CD4-positive, alpha-beta T cell treated with Interleukin-1 beta for 1 hour (primary cell): ENCODE measurements around the gene LRFN2.

Experiments used
- DNase-seq, 2 donors: peaks; one replicate each; pipeline ENCODE4 v3.0.0-alpha.2; 2020 to 2022

LRFN2 gene

DNA sequence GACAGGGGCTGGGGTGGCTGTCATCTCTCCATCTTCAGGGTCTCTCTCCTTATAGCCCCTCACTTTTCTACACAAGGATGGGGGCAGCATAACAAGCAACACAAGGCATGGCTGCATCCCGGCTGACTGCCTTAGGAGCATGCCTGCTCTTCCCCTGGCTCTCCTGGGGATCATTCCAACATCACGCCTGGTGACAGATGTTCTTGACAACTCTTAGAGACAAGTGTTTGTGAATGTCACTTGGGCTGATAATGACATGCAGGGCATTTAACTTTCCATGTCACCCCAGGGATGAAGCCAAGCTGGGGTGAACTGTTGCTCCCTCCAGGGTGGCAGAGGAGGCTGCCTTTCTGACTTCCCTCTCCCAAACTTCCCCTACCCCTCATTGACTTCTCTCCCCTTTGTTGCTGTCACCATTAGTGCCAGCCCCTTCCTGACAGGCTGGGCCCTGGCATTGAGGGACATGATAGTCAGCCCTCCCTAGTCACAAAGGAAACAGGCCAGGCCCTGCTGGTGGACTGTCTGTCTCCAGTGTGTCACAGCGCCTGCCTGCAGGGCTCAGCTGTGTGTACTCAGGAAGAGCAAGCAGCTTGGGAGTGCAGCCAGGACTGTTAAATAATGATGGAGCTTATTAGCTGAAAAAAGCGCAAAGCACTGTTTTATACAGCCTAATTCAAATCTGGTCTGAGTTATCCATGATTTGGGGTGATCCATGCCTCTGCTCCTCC, 161.8 kb downstream of the LRFN2 start:
- DNase-seq = no peak

DNA sequence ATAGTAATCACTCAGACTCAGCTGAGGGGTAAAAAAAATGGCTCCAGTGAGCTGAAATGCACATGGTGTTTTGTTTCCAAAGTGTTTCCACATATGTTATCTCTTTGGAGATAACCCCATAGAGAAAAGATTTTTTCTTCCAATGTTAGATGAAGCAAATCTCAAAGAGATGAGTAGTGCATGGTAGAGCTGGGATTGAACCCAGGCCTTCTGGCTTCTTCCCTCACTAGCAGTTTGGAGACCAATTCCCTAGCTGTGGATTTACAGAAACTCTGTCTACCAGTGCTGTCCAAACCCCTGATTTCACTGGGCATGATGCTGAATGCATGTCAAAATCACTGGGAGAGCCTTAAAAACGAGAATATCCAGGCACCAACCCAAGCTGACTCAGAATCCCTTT, 165.1 kb downstream of the LRFN2 start:
- no peak for DNase-seq

DNA sequence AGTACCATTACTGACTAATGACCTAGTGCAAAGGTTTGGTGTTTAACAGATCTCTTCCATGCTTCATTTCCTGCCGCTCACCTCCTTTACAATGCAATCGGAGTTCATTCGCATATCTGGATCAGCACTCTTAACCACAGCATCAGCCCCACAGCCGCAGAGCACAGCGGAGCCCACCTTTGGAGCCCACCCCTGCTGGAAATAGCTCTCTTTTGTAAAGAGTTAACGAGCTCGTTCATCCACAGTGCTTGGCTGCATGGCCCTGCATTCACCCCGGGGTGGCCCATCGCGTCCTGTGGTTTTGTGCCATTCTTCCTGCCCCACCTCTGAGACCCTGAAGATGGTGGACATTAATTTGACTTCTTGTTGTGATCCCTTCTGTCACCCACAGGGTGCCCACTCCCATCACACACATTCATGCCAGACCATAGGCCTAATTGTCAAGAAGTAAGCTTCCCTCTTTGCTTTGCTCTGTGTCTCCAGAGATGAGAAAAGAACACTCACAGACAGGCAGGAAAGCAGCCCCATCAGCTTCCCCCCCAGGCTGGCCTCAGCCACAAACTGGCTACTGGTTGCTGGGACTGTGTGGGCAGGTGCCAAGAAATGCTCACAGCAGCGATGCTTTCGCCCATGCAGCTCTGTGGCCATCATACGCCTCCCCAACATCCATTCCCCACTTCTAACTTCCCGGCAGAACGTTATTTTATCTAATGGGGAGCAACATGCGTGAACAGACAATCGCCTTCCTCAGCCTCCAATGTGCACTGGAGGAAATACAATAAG, 167.0 kb downstream of the LRFN2 start:
- DNase-seq = no peak

DNA sequence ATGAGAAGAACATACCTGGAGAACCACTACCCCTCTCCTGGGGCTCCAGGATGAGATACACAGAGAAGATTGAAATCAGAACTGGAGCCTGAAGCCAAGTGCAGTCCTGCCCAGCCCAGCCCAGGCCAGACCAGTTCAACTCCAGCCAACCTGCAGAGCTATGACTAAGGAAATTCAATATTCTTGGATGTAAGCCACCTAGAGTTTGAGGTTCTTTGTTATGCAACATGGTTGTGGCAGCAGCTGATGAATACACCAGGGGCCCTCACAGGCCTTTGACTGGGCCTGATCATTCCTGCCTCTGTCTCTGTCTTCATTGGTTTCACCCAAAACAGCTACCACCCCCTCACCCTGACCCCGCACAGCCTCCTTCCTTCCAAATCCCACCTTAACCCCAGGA, 167.8 kb downstream of the LRFN2 start:
- no peak for DNase-seq

DNA sequence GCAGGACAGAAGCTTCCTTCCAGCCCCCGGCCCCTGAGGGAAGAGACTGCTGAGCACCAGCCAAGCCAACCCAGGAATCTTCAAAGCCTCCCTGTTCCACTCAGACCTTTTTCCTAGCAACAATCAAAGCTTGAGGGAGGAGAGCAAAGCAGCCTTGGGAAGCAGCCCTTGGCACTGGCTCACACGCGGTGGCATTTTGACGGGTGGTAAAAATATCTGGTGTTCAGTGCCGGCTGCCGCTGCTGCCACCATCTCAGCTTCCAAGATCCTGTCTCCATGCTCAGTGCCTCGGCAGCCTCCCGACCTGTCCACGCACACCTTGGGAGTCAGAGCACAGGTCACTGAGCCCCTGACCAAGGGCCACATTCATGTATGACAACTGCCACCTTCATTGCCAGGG, 170.1 kb downstream of the LRFN2 start:
- DNase-seq = no peak

DNA sequence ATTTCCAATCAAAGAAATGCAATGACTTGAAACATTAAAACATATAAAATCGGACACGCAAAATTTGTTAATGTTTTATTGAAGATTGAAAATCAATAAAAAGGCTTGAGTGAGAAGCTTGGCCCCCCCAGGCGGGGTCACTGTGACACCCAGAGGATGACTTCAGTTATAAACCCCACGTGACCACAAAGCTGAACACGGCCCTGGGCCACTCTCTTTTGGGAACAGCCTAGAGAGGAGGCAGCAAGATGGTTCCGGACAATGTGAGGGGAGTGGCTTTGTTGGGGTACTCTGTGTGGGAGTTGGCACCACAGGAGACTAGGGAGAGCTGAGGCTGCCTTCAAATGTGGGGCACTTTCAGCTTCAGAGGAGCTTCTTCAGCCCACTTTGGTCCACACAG, 172.5 kb downstream of the LRFN2 start:
- no peak for DNase-seq

DNA sequence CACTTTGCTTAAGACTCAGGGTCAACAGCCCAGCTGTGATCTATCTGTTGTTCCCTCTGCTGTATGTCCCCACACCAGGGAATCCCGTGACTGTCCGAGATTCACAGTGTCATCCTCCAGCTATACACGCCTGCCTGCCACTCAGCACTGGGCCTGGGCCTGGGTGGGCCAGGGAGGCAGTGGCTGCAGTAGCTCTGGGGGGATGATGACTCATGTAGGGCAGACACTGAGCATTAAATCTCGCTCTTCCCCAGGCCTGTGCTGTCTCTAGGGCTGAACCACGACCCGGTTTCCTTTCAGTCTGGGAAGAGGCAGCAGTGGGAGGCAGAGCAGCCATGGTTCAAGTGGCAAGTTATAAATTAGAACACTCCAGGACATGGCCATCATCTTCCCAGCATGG, 173.9 kb downstream of the LRFN2 start:
- DNase-seq = no peak

DNA sequence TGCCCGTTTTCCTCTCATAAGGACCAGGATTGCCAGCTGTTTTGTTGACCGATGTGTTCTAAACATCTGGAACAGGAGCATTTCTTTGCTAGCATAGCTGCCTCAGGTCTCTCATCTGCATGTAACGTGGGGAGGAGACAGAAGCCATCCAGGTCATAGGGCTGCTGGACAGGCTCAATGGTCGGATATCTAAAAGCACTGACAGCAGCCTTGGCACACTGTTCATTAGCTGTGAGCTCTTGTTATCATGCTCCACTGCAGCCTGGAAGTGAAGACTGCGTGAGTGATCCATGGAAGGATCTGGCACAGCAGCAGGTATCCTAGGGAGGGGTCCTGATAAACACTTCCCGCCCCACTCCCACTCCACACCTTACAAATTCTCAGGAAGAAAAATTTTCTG, 175.3 kb downstream of the LRFN2 start:
- no peak for DNase-seq

DNA sequence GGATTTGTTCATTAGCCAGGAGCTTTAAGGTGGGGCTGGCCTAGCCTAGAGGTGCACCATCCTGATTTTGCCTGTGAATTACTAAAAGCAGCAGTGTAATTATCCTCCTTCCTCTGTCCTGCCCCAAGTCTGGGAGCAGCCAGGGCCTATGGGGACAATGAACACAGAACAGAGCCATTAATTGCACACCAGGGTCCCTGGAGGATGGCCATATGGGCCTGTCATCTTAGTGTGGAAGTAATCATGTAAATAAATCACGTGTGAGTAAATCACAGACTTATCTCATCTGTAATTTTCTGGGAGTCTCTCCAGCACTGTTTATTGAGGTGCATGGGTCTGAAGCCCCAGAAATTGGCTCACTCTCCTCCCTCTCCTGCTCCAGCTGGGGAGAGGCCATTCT, 176.3 kb downstream of the LRFN2 start:
- no peak for DNase-seq

DNA sequence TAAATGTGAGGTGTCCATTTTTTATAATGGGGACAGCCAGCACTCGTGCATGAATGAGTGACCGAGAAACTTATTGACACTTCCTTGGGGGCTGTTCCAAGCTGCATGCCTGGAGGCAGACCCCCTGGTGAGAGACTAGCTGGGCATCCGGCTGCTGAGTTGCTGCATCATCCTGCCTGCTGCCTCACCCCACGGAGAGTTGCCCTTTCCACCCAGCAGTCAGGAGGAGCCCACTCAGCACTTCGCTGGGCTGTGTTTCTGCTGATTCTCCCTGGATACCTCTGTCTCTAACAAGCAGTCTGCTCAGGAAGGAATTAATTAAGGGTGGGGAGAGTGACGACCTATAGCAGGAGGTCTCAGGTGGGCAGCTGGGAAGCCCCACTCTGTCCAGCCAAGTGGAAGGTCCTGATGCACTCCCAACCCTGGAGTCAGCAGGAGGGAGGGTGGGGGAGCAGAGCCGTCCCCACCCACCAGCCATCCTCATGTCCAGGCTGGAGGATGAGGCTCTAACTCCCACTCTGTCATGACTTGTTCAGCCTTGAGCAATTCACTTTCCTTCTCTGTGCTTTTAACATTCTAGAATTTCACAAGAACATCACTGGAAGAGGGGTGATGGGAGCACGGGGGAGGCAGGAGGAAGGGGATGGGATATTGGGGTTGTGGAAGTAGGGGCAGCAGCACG, 177.3 kb downstream of the LRFN2 start:
- no peak for DNase-seq

DNA sequence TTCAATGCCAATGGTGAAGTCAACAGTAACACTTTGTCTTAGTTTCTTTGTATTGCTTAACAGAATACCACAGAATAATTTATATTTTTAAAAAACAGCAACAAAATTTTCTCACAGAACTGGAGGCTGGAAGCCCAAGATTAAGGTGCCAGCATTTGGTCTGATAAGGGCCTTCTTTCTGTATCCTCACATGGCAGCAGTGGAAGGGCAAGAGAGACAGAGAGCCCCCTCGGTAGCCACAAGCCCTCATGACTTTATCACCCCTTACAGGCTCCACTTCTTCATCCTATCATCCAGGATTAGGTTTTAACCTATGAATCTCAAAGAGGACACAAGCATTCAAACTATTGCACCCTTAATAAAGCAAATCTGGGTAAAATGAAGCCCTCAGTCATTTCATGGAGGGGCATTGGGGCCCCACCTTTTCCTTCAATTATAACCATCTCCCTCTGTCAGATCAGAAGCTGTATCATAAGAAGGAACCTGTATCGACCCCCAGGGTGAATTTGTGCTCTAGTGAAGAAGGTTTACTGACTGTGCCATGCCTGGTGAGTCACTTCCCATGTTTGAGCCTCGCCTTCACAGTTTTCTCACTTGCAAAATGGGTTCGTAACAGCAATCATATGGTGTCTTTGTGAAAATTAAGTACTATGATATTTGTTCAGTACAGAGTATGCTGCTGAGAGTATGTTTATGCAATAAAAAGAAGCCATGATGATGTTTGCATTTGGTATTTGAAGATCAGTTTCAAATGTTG, 178.2 kb downstream of the LRFN2 start:
- no peak for DNase-seq

DNA sequence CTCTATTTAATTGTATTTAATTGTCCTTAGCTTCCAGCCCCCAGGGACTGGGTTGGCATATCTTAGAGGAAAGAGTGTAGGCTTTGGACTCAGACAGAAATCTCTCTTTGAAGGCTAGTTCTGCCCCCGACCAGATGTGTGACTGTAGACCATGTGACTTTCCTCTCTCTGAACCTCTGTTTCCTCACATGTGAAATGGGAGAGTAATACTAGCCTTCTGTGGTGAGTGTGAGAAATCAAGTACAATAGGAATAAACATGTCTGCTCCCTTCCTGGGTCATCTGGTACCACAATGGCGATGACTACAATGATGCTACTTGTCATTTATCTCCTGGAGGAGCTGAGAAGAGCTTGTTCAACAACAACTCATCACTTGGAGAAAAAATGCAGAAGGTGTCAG, 179.9 kb downstream of the LRFN2 start:
- DNase-seq = no peak

DNA sequence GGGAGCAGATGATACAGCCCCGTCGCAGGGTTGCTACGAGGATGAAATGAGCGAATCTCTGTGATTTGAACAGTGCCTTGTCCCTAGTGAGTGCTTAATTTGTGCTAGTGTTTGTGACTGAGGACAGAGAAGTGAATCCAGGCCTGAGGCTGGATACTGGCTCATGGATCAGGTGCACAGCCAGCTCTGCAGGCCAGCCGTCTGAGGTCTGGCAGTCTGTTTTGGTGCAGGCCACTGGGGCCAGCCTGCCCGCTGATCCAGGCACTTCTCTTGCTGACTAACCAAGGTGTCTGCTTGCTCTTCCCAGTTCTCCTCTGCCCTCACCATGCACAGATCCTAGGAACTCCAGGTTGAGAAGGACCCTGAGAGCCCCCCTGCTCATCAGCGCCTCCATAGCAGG, 181.0 kb downstream of the LRFN2 start:
- no peak for DNase-seq

DNA sequence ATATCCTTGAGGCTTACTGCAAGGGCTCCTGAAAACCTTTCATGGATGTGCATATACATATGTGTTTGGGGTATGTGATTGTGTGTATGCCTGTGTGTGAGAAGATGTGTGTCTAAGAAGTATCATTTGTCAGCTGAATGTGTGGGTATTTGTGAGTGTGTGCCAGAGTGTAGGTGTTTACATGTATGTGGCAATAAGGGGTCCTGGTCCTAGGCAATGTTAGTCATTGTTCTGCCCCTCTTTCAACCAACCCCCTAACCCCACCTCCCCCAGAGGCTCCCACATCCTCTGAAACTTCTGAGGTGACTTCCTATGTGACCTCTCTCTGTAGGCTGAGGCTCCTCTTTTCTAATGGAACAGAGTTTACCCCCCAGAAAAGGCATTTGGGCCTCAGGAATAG, 186.4 kb downstream of the LRFN2 start:
- no peak for DNase-seq

DNA sequence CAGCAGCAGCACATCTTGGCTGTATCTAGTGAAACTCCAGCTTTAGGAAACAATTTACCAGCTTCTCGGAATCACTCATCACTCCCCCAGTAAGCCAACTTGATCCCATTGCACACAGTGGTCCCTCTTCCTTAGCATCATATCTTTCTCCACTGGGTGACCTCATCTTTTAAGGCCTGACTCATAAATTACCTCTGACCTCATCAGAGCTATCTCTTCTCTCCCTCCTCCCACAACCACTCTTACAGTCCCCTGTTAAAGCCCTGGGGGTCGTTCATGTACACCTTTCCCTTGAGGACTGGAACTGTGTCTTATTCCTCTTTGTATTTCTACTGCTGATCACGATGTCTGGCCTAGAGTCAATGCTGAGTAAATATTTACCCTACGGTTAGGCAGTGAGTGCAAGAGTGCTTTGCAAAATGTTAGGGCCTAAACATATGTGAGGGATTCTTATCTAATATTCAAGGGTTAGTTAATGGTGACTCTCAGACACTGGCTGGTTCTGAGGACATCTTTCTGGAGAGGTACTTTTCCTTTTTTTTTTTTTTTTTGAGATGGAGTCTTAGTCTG, 187.2 kb downstream of the LRFN2 start:
- no peak for DNase-seq

DNA sequence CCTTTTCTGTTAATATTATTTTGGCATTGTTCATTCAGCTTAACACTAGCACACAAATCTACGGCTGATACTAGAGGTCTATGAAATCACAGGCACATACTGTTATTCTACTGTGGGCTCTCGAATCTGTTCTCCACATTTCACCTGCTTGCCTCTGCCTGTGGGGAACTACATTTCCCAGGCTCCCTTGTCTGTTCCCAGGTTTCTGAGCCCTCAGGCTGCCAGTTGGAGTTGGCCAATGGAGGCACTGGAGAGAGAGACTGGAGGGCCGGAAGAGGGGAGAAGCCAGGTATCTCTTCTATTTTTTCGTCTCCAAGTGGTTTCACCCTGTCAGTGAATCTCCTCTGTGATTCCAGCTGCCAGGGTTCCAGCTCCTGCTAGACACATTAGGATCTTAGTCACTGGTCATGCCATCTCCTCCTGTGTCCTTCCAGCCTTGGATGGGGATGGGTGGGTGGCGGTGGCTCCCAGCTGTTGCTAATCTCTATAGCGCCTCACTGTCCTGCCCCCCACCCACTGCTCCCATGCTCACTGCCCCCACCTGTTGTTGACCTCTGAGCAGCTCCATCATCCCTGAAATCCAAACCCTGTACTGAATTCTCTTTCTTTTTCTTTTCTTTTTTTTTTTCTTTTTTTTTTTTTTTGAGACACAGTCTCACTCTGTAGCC, 188.2 kb downstream of the LRFN2 start:
- no peak for DNase-seq

DNA sequence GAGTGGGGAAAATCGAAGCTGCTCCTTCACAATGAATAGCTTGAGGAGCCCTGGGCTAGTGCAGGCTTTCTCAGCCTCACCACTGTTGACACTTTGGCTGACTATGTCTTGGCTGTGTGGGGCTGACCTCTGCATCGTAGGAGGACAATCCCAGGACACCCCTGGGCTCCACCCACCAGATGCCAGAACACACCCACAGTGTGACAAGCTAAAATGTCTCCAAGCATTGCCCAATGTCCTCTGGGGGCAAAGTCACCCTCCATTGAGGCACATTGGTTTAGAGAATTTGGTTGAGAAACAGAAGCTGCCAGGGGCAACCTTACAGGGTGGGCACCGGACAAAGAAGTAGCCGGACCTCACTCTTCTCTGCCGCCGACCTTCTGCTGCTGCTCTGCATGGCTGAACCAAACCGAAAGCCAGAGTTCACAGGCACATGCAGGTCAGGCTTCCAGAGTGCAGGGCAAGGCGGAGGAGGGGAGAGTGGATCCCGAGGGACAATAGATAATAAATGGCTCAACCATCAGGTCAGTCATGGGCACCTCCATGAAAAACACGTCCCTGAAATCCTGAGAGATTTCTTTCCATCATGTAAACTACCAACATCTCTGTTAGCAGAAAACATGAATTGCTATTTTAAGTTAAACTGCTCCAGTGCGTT, 189.0 kb downstream of the LRFN2 start:
- no peak for DNase-seq

DNA sequence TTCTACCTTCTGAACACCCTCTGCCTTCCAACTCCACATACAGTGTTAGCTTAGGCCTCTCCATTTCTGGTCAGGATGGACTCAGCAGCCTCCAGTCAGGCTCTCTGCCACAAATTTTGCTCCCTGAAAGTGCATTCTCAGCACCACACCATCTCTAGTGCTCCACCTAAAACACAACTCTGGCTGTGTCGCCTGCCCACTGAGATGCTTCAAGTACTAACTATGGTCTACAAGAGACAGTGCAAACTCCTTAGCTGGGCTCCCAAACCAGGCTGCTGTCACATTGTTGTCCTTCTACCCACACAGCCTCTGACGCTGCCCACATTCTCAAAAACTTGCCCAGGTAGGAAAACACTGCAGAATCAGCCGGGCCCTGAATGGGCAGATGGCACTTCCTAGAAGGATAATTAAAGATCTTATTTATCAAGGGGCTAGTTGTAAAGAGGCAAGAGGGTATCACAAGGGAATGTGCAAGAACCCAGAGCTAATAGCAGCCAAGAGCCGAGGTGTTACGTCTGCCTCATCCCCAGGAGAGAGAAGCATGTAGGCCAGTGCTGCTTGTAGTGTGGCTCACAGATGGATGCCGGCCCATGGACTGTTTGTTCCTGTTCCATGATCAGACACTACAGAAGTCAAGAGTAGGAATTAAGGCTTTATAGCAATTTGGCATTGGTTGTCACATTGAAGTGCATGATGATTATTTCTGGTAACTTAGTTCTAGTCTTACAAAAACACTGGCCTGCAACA, 189.7 kb downstream of the LRFN2 start:
- no peak for DNase-seq

DNA sequence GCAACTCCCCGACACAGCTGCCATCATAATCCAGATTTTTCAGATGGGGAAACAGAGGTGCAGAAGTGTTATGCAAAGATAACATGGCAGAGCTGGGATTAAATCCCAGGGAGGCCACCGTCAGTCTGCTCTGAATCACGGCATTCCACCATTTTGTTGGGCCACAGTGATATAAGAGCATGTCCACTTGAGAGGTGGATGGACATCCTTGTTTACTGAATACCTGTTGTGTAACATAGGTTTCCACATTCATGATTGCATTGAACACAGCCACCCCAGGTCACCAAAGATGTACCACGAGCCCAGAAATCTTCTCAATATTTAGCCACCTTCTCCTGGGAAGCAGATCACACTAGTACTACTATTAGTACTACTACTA, 191.5 kb downstream of the LRFN2 start:
- no peak for DNase-seq

DNA sequence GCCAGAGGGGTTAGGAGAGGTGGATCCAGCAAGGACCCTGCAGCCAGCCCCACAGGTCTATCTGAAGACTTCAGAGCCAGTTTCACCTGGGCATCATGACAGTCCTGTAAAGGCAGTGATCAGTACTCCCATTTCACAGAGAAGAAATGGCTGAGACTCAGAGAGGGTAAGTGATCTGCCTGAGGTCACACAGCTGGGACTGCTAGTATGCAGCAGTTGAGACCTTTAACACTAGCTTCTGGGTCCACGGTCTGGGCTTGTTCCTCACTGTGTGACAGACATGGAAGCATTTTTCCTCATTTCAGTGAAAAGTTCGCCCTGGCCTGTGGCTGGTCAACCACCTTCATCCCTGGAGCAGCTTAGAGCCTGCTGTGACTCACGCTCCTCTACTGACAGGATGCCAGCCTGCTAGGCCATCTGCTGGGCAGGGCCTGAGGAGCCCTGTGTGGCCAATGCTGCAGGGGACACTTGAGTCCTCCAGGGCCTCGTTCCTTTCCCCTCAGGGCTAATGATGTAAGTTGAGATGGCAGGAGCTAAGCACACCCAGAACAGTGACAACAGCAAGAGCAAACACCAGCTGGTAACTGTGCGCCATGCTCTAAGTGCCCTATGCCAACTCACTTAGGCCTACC, 192.0 kb downstream of the LRFN2 start:
- no peak for DNase-seq

DNA sequence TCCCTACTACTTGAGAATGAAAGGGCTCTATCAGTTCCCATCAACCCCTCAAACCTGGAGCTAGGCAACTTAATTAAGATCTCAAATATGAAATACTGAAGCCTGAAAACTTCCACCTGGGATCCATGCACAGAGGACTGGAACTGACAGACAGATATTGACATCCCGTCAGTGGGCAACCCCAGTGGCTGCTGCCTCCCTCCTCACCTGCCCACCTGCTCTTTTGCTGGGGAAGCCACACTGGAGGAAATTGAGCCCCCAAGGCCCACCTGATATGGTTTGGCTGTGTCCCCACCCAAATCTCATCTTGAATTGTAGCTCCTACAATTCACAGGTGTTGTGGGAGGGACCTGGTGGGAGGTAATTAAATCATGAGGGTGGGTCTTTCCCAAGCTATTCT, 192.8 kb downstream of the LRFN2 start:
- no peak for DNase-seq
